Right forelimb (tissue), 1 donor: Measurements from ENCODE around the gene MRPL34.

Source experiments
- DNase-seq: peaks from one replicate; pipeline ENCODE4 v3.0.0-alpha.2; 2018

Gene MRPL34

GRCh38 chr19:17329366-17330261, 23.9 kb downstream of the MRPL34 start:
- no peak for DNase-seq

GRCh38 chr19:17330262-17331044, 24.8 kb downstream of the MRPL34 start:
- no peak for DNase-seq

GRCh38 chr19:17331045-17331558, 25.4 kb downstream of the MRPL34 start:
- DNase-seq: no peak

GRCh38 chr19:17332360-17332676, 26.6 kb downstream of the MRPL34 start:
- no peak for DNase-seq

GRCh38 chr19:17332677-17333581, 27.3 kb downstream of the MRPL34 start:
- DNase-seq: no peak

GRCh38 chr19:17333611-17334413, 28.1 kb downstream of the MRPL34 start:
- DNase-seq: no peak

GRCh38 chr19:17334414-17335409, 29.0 kb downstream of the MRPL34 start, which contains the start of gene ANO8:
Gene ANO8 (minus strand): TSS chr19:17334855. CDS start chr19:17334670, 185 bp downstream.
- DNase-seq: peak; percentile 97

- no peak for DNase-seq
Observed at GRCh38 chr19:17335575-17335974, 29.9 kb downstream of the MRPL34 start.

GRCh38 chr19:17336872-17337674, 31.4 kb downstream of the MRPL34 start, which contains the start of gene GTPBP3:
Gene GTPBP3 (plus strand): TSS chr19:17337553. CDS start chr19:17337612, 59 bp downstream.
- DNase-seq: peak; percentile 94

- DNase-seq: no peak
Observed at GRCh38 chr19:17337675-17338432, 32.2 kb downstream of the MRPL34 start.

GRCh38 chr19:17338433-17339078, 32.9 kb downstream of the MRPL34 start:
- DNase-seq: no peak

GRCh38 chr19:17339088-17339741, 33.5 kb downstream of the MRPL34 start:
- DNase-seq: no peak

- no peak for DNase-seq
Observed at GRCh38 chr19:17340302-17340870, 34.7 kb downstream of the MRPL34 start.

GRCh38 chr19:17340871-17341357, 35.2 kb downstream of the MRPL34 start:
- no peak for DNase-seq

GRCh38 chr19:17341386-17341785, 35.7 kb downstream of the MRPL34 start:
- DNase-seq: no peak

- DNase-seq: no peak
Observed at GRCh38 chr19:17341845-17342244, 36.2 kb downstream of the MRPL34 start.

- DNase-seq: peak; percentile 86
Observed at GRCh38 chr19:17346109-17346671, 40.5 kb downstream of the MRPL34 start.
